Osteoblast (primary cell): Measurements from ENCODE around the gene H2BK1. TPM values are rescaled to one million over a fixed set of nuclear protein-coding genes. Genes with fewer than 3 reads are reported as not detected.

Experiments used
- DNase-seq: peaks from one replicate; pipeline ENCODE4 v3.0.0; 2011; ENCODE audit warnings: low spot score, mixed read lengths; ENCODE audit not compliant: insufficient read length; ENCODE audit errors: missing footprints
- H2AFZ ChIP-seq: 2 replicates; pipeline ENCODE4 v1.6.0; 2011; ENCODE audit warnings: mild to moderate bottlenecking, low read length
- H3K27ac ChIP-seq: 2 replicates; pipeline ENCODE4 v1.5.1; 2011; ENCODE audit warnings: mild to moderate bottlenecking, low read depth, low read length, moderate library complexity
- H3K27me3 ChIP-seq: 2 replicates; pipeline ENCODE4 v1.6.0; 2012; ENCODE audit warnings: mild to moderate bottlenecking, control low read depth, inconsistent platforms, low read length, moderate library complexity; ENCODE audit not compliant: insufficient read depth
- H3K36me3 ChIP-seq: 2 replicates; pipeline ENCODE4 v1.5.1; 2011; ENCODE audit warnings: mild to moderate bottlenecking, low read length, control low read depth, moderate library complexity; ENCODE audit not compliant: insufficient read depth
- H3K4me1 ChIP-seq: 2 replicates; pipeline ENCODE4 v1.5.1; 2011; ENCODE audit warnings: mild to moderate bottlenecking, low read length, control low read depth, moderate library complexity; ENCODE audit not compliant: insufficient read depth
- H3K4me2 ChIP-seq: 2 replicates; pipeline ENCODE4 v1.6.0; 2011; ENCODE audit warnings: mild to moderate bottlenecking, low read length; ENCODE audit not compliant: insufficient read depth
- H3K4me3 ChIP-seq: fragments of 200-600 bp; sonication (generic); 3 replicates; pipeline ENCODE4 v1.5.1; 2012; ENCODE audit warnings: mild to moderate bottlenecking, low read length, inconsistent platforms; ENCODE audit not compliant: insufficient read depth
- H3K79me2 ChIP-seq: 2 replicates; pipeline ENCODE4 v1.6.0; 2012; ENCODE audit warnings: mild to moderate bottlenecking, low read length, control low read depth, inconsistent platforms; ENCODE audit not compliant: insufficient read depth
- H3K9me3 ChIP-seq: 2 replicates; pipeline ENCODE4 v1.5.1; 2011; ENCODE audit warnings: low read depth, low read length, control low read depth
- H4K20me1 ChIP-seq: 2 replicates; pipeline ENCODE4 v1.6.0; 2012; ENCODE audit warnings: mild to moderate bottlenecking, low read length, control low read depth; ENCODE audit not compliant: insufficient read depth
- total RNA-seq: library from RNA; depleted of rRNA; stranded (reverse); fragments of >200 nt; gene quantifications from 2 replicates; pipeline ENCODE4 v1.2.3, GENCODE V29; 2012
- TF ChIP-seq, protein P1 (sequence below): IDR thresholded peaks from 2 replicates; pipeline ENCODE4 v1.5.1; 2011; ENCODE audit warnings: mild to moderate bottlenecking, low read depth, low read length, moderate library complexity; ENCODE audit errors: extremely low read depth

The H2BK1 gene
- total RNA-seq, 1 donor, result not detected

DNA sequence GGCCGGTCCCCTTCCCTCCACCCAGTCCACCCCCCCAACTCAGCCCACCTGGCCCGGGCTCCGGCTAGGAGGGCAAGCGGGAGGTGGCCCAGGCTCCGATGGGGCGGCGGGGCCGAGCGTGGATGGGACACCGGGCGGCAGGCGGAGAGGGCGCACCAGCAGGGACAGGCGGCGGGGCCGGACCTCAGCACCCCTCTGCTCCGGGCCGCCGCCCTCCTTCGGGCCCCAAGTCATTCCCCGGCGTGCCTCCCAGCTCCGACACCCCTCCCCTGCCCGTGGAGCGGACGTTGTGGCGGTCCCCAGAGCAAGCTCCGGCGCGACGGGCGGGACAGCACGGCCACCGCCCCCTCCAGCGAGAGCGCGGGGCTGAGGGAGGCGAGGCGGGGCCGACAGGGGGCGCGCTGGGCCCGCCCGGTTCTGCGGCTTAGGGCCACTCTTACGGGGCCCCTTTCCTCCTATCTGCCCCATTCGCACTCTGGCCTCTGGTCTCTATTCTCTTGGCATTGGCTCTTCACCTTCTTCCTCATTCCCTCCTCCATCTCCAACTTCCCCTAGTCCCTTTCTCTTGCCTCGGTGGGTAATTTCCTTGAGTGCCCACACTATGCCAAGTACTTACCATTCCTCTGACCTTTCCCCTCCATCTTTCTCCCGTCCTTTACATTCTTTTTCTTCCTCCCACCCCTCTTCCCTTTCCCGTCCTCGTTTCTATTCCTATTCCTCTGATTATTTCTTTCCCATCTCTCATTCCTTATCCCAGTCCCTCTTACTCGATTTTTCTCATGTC lies 42.1 kb downstream of the H2BK1 start:
- H3K27ac ChIP-seq, result no peak overlapping the region
- H3K27me3 ChIP-seq, result peaks cover 91% of the 10 kb centered on the region
- H4K20me1 ChIP-seq, result no peaks in the 10 kb centered on the region
- no peak overlapping the region for H3K4me2 ChIP-seq
- H3K36me3 ChIP-seq, result no peaks in the 10 kb centered on the region
- H3K4me1 ChIP-seq, result peaks cover 2% of the 10 kb centered on the region
- TF ChIP-seq, protein P1, sequence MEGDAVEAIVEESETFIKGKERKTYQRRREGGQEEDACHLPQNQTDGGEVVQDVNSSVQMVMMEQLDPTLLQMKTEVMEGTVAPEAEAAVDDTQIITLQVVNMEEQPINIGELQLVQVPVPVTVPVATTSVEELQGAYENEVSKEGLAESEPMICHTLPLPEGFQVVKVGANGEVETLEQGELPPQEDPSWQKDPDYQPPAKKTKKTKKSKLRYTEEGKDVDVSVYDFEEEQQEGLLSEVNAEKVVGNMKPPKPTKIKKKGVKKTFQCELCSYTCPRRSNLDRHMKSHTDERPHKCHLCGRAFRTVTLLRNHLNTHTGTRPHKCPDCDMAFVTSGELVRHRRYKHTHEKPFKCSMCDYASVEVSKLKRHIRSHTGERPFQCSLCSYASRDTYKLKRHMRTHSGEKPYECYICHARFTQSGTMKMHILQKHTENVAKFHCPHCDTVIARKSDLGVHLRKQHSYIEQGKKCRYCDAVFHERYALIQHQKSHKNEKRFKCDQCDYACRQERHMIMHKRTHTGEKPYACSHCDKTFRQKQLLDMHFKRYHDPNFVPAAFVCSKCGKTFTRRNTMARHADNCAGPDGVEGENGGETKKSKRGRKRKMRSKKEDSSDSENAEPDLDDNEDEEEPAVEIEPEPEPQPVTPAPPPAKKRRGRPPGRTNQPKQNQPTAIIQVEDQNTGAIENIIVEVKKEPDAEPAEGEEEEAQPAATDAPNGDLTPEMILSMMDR, result peak; percentile 33
- no peaks in the 10 kb centered on the region for H3K9me3 ChIP-seq
- peak; percentile 94 for DNase-seq
- no peaks in the 10 kb centered on the region for H3K79me2 ChIP-seq
- H2AFZ ChIP-seq, result no peak overlapping the region
- H3K4me3 ChIP-seq, result peak overlapping the region; percentile 16

DNA sequence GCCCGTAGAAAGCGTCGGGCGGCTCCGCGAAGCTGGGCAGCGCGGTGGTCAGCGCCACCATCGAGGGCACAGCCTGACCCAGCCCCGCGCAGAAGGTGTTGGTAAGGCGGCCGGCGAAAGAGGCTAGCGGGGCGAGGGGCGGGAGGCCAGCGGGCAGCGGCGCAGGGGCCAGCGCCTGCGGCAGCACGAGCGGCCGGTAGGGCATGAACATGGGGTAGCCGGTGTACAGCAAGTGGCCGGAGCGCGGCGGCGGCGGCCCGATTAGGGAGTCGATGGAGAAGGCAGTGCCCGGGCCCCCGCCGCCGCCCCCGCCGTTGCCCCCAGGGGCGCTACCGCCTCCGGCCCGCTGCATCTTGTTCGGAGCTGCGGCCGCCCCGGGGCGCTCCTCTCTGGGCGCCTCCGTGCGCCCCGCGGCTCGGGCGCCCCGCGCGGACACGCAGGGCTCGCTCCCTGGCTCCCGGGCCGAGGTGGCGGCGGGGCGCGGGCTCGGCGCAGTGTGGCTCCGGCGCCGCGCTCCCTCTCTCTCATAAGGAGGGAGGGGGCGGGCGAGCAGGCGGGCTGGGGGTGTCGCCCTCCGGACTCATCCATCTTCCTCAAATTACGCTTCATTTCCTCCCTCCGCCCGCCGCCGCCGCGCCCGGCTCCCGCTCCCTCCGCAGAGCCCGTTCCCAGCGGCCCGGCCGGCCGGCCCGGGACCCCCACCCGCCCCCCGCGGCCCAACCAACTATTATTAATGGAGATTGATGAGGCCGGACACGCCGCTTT lies 42.9 kb downstream of the H2BK1 start, which contains the start of gene GBX1:
GBX1 (minus strand) TSS at position 498 of the 765 bp plus-strand sequence; CDS start at position 352, 146 bp downstream.
- TF ChIP-seq, protein P1, result no peak
- Histone ChIP-seq H4K20me1 (no peaks in the 10 kb centered on the region), H3K79me2 (no peaks in the 10 kb centered on the region), H3K27me3 (peaks cover 90% of the 10 kb centered on the region), H3K27ac (no peak within 1 kb of the TSS), H3K36me3 (no peaks in the 10 kb centered on the region), H2AFZ (no peak within 1 kb of the TSS), H3K4me3 (peak within 1 kb of the TSS; percentile 42), H3K9me3 (no peaks in the 10 kb centered on the region), H3K4me2 (peak within 1 kb of the TSS; percentile 6), H3K4me1 (peaks cover 2% of the 10 kb centered on the region)
- DNase-seq, result no peak

DNA sequence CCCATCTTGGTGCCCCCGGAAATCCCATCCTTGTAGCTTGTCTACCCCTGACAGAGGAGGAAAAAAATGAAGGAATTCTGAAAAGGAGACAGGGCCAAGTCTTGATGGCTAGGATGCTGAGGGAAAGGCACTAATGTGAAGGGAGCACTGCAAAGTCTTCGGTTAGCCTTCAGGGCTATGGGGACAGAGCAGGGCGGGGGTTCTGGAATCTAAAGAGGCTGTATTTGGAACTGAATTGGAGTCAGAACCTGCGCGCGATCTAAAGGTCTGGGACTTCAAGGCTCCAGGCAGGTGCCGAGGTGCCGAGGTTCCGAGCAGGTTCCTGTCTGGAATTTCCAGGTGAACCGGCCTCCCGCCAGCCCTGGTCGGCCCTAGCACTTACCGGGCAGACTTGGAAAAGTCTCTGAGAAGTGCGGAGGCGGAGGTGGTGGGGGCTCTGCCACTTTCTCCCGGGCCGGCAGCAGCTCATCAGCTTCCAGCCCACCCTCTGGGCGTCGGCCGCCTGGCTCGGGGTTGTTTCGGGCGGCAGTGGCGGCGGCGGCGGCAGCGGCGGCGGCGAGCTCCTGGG lies 43.6 kb downstream of the H2BK1 start:
- no peaks in the 10 kb centered on the region for H4K20me1 ChIP-seq
- H2AFZ ChIP-seq, result no peak overlapping the region
- peak overlapping the region; percentile 6 for H3K4me2 ChIP-seq
- H3K4me3 ChIP-seq, result peak overlapping the region; percentile 42
- TF ChIP-seq, protein P1, result no peak
- H3K36me3 ChIP-seq, result no peaks in the 10 kb centered on the region
- DNase-seq, result no peak
- no peak overlapping the region for H3K27ac ChIP-seq
- peaks cover 2% of the 10 kb centered on the region for H3K4me1 ChIP-seq
- no peaks in the 10 kb centered on the region for H3K79me2 ChIP-seq
- peaks cover 92% of the 10 kb centered on the region for H3K27me3 ChIP-seq
- no peaks in the 10 kb centered on the region for H3K9me3 ChIP-seq
